CD4-positive, alpha-beta T cell treated with Interleukin-17A for 1 hour (primary cell): ENCODE measurements around the gene ANK3.
A peak's percentile ranks its signal among the peaks of the same experiment; 100 is the strongest.

Experiments used
- DNase-seq: peaks from one replicate; pipeline ENCODE4 v3.0.0-alpha.2; 2020

ANK3 gene

GRCh38 chr10:60413306-60414012 lies 23.8 kb upstream of the ANK3 start:
- DNase-seq = no peak

DNA sequence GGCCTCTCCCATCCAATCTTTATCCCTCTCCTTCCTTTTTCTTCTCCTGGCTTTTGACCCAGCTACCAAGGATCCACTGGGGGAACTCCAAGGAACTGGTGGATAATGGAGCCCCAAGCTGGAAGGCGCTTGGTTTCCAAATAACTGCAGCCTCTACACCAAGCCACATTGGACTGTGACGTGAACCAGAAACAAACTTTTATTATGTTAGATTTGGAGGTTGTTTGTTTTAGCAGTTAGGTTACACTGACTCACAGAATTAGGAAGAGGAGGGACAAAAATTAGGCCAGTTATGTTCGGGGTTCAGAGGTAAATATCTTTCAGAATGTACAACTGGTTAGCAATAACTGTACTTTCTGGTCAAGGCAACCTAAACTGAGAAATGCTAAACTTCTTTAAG lies 21.3 kb upstream of the ANK3 start:
- no peak for DNase-seq

- no peak for DNase-seq
Observed at GRCh38 chr10:60409202-60409601, 19.5 kb upstream of the ANK3 start.

DNA sequence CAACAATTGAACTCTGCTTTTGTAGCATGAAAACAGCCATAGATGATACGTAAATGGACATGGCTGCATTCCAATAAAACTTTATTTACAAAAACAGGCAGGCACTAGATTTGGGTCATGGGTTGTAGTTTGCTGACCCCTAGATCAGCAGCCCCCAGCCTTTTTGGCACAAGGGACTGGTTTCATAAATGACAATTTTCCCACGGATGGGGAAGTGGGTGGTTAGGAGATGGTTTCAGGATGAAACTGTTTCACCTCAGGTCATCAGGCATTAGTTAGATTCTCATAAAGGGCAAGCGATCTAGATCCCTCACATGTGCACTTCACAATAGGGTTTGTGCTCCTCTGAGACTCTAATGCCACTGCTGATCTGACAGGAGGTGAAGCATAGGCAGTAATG lies 16.5 kb upstream of the ANK3 start:
- DNase-seq = no peak

DNA sequence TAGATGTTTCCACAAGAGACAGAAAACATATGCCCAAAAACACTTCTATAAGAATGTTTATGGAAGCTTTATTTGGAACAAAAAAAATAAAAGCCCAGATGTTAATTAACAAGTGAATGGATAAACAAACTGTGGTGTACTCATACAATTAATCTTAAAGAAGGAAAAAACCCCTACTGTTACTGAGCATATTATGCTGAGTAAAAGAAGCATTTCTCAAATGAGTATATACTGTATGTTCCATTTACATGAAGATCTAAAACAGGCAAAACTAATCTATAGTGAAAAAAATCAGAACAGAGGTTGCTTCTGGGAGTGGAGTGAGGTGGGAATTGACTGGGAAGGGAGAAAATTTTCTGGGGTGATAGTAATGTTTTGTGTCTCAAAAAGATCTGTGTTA lies 15.5 kb upstream of the ANK3 start:
- DNase-seq = no peak

DNA sequence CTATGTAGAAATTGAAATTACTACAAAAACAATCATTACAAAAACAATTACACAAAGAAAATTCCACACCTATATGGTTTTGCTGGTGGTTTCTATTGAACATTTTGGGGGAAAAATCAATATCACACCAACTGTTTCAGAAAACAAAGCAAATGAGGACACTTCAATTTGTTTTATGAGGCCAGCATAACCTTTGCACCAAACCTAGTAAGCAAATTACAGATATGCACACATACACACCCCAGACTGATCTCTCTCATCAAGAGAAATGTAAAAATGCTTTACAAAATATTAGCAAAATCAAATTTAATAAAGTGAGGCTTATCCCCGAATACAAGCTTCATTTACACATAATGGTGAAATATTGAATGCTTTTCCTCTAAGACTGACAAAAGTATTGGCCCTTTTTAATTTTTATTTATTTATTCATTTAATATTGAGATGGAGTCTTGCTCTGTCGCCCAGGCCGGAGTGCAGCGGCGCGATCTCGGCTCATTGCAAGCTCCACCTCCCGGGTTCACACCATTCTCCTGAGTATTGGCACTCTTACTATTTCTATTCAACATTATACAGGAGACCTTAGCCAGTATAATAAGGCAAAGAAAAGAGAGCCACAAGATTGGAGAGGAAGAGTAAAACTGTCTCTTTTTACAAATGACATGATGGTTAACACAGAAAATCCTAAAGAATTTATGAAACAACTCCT lies 13.6 kb upstream of the ANK3 start:
- DNase-seq = no peak

DNA sequence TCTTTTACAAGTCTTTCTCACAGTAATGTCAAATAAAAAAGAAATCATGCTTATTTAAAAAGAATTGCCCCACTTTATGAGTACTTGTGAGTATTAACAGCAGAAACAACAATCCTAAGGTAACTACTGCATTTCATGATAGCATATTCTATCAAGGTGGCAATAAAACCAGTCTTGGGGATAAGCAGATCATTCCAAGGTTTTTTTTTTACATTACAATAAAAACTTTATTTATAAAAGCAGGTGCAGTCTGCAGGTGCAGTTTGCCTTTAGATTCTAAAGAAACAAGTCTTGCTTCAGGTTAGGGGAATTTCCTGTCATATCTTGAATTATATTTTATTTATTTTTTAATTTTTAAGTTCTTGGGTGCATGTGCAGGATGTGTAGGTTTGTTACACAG lies 10.7 kb upstream of the ANK3 start:
- DNase-seq = no peak

- DNase-seq = no peak
Observed at GRCh38 chr10:60399328-60399727, 9.7 kb upstream of the ANK3 start.

DNA sequence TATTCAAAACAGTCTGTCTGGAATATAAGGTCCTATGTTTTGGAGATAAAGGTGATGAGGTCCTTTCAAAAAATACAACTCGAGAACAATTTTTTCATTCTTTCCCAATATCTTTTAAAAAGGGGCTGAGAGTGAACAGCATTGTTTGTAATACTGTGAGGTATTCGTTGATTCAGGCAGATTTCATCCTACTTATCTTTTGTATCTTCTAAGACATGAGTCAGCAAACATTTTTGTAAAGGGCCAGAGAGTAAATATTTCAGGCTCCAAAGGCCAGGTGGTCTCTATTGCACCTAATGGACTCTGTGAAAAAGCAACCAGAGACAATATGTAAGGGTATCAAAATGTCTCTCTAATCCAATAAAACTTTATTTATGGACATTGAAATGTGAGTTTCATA lies 8.1 kb upstream of the ANK3 start:
- no peak for DNase-seq

GRCh38 chr10:60396766-60397165 lies 7.1 kb upstream of the ANK3 start:
- DNase-seq = no peak

DNA sequence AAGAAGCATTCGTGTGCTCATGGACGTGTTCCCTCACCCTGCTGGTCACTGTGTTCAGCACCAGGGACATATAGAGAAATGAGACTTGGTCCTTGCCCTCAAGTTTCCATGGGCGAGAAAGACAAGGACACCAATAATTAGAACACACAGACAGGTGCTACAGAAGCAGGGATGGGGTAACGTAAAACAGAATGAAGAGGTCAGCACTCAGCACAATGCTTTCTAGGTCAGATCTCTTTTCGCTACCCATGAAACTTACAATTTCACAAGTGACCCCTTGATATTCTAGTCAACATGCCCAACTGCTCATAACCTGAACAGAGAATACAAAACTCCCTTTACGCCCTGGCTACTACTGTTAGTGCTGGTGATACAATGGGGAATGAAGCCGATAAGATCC lies 6.0 kb upstream of the ANK3 start:
- no peak for DNase-seq

DNA sequence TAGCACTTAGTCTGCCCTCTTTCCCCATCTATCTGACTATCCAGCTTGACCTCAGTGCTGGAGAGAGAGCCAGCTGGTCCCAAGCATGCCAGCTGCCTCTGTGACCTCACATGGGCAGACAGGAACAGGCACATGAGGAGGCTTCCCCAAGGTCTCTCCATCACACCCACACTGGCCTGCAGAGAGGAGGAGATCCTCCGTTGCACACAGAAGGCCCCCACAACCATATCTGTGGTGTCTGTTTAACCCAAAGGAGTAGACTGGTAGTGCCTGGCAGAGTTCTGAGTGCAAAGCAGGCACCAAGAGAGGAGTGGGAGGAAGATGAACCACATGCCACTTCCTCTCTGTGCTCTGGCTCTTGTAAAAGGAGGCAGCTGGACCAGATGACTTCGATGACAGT lies 4.8 kb upstream of the ANK3 start:
- DNase-seq = peak; percentile 6

DNA sequence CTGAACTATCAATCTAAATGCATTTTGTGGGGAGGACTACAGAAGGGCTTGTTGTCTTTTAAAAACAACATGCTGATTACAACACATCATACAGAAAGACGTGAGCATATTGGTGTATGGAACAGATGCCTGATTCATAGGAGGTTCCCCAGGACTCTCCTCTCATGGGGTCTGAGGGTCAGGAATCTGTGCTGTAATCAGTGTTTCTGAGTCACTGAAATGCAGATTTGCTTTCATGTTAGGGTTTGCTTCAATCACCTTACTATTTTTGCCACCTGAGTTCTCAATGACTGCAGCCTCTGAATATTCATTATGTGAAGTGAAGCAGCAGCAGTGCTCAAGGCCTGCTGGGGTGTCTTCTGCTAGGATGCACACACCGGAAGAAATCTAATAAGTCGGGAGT lies 550 bp upstream of the ANK3 start:
- no peak for DNase-seq

GRCh38 chr10:60388709-60389301 lies 870 bp downstream of the ANK3 start:
- no peak for DNase-seq

GRCh38 chr10:60388116-60388625 lies 1.5 kb downstream of the ANK3 start:
- no peak for DNase-seq

DNA sequence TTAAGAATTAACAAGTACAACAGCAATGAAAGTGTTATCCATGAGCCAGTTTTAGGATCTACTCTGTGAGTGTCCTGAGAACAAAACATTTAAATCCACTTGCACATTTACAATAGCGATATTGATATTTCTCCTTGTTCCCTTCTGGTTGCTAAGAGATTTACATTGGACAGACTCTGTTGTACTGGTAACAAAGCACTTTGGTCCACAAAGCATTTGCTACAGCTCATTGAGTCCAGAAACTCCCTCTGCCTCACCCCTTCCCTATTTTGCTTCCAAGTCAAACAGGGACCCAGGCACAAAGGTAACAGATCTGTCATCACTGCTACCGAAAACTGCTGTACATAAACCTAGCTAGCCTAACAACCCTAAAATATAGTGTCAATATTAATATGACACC lies 2.1 kb downstream of the ANK3 start:
- DNase-seq = no peak

DNA sequence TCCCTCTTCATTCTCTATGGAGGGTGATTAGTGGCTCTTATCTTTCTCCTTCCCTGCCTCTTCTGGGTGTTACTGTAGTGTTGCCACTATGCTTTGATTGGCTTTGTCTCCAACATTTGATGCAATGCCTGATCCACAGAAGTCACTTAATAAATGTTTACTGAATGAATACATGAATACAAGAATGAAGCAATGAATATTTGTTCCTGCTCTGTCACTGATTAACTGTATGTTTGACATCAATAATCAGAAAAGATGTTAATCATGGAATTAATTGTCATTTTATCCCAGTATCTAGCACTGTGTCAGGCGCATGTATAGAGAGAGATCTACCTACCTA lies 4.3 kb downstream of the ANK3 start:
- DNase-seq = no peak

GRCh38 chr10:60384708-60385398 lies 4.8 kb downstream of the ANK3 start:
- no peak for DNase-seq

- no peak for DNase-seq
Observed at GRCh38 chr10:60384011-60384410, 5.7 kb downstream of the ANK3 start.

DNA sequence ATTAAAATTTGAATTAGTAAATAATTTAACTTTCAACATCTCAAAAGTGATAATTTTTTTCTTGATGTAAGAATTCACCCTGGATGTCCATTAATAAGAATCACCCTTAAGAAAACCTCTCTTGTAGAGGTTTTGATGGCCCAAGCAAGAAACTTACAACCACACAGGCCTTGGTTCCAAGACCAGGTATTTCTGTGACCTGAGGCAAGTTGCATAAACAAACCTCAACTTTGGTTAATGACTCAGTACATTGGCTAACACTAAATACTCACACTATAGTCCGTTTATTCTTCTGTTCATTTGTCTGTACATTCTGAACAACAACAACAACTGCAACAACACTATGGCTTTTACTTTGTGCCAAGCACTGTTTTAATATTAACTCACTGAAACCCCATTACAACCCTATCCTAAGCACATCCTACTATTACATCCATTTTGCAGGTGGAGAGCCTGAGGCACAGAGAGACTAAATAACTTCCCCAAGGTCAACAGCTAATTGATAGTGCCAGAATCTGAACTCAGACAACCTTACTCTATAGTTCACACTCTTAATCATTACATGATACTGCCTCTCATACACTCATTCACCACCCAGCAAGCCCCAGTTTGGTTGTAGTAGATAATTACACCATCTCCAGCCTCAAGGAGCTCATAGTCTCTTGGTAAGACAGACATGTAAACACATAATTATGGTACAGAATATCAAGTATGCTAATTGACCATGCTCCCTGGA lies 6.6 kb downstream of the ANK3 start:
- DNase-seq = no peak

DNA sequence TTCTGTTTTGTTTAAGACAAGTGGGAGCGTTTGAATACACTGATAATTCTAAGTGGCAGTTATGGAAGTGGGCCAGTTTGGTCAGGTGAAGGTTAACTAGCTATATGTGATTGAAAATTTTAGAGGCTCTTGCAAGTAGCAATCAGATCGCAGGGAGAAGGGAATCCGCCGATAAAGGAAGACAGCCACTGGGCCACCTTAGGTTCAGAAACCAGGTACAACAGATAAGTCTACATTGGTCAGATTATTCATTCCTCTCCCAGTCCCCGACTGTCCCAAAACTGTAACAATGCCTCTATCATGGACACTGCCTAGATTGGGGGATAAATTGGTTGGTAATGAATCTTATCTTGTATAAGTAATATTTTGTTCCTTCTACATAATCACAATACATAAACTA lies 8.9 kb downstream of the ANK3 start:
- DNase-seq = no peak

DNA sequence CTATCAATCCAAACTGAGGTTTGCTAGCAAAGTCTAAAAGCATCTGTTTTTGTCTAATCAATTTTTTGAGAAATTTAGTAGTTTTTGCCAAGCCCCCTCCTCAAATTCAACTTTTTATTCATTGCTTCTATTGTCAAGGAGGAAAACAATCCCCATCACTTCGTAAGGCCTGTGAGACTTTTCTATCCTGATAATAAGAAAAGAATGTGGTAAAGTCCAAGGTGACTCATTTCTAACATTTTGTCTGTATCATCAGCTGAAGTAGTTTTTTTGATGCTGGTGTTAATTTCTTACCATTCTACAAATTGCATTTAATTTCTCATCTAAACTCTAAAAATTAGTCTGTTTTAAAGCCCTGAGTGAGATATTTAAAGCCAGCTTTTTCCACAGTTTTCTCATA lies 11.7 kb downstream of the ANK3 start:
- DNase-seq = no peak

GRCh38 chr10:60377042-60377352 lies 12.7 kb downstream of the ANK3 start:
- no peak for DNase-seq
